HCT116 (cell line): ENCODE data around the gene RPL4. TPM values are rescaled to one million over a fixed set of nuclear protein-coding genes. Genes with fewer than 3 reads are reported as not detected.

ENCODE experiments used
- ATAC-seq: fragments of 200-7000 bp; cut with Tn5 transposase; 2 replicates; pipeline ENCODE4 v1.9.1; 2020; ENCODE audit warnings: mild to moderate bottlenecking, moderate library complexity
- BruUV-seq: library from RNA; stranded (reverse); fragments of 400-500 nt; replicated peaks from 2 replicates; lab custom pipeline; 2021; lab: Mats Ljungman, UMichigan
- CTCF ChIA-PET: fragments of 300-600 bp; sonication (Branson Sonifier 250); formaldehyde crosslinking; loops from one replicate; lab custom pipeline; 2021; ENCODE audit warnings: antibody characterized with exemption; lab: Charles Lee
- POLR2A ChIA-PET: fragments of 300-600, 350-600 bp; sonication (Branson Sonifier 250); formaldehyde crosslinking; loops from one replicate; lab custom pipeline; 2021; ENCODE audit warnings: antibody characterized with exemption; lab: Charles Lee
- RAD21 ChIA-PET, 2 experiments: fragments of 300-600 bp; sonication (Branson Sonifier 250); formaldehyde crosslinking; loops; one replicate each; lab custom pipeline; 2023; ENCODE audit warnings: low total read pairs in 2 of 2; ENCODE audit not compliant: uncharacterized antibody in 2 of 2, unreplicated experiment in 2 of 2, low non-redundant PET in 1 of 2; lab: Charles Lee
- DNase-seq: peaks from one replicate; pipeline ENCODE4 v3.0.0-alpha.2; 2010; ENCODE audit warnings: low read depth, low spot score
- H2AFZ ChIP-seq: fragments of 200-600 bp; shearing (Covaris generic), sonication (generic); 2 replicates; pipeline ENCODE4 v1.6.1; 2017; ENCODE audit warnings: low read depth, mixed run types, mixed read lengths, antibody characterized with exemption, low read length; ENCODE audit not compliant: poor library complexity, severe bottlenecking
- H3K27ac ChIP-seq: 2 replicates; pipeline ENCODE4 v1.5.1; 2012; ENCODE audit warnings: low read depth, low read length
- H3K27me3 ChIP-seq: fragments of 200-600 bp; sonication (generic); 2 replicates; pipeline ENCODE4 v1.6.1; 2016; ENCODE audit warnings: mixed run types, low read length, mixed read lengths; ENCODE audit not compliant: insufficient read depth
- H3K36me3 ChIP-seq, 2 experiments: fragments of 200-500 bp in 1 of 2; fragments of 200-600 bp in 1 of 2; sonication (Bioruptor generic) in 1 of 2; sonication (generic) in 1 of 2; 2 replicates each; pipeline versions ENCODE4 v1.5.1 to v1.6.1; 2014 to 2016; ENCODE audit warnings: low read length in 2 of 2, inconsistent platforms in 1 of 2, mixed read lengths in 1 of 2, mixed run types in 1 of 2; ENCODE audit not compliant: insufficient read depth in 2 of 2, control insufficient read depth in 1 of 2
- H3K4me1 ChIP-seq, 2 experiments: fragments of 200-600 bp in 1 of 2; sonication (generic) in 1 of 2; 2 replicates each; pipeline versions ENCODE4 v1.5.1 to v1.6.1; 2012 to 2017; ENCODE audit warnings: low read length in 2 of 2, inconsistent platforms in 1 of 2, mild to moderate bottlenecking in 1 of 2, mixed read lengths in 1 of 2, mixed run types in 1 of 2, moderate library complexity in 1 of 2; ENCODE audit not compliant: insufficient read depth in 2 of 2, control insufficient read depth in 1 of 2
- H3K4me2 ChIP-seq: fragments of 200-600 bp; sonication (generic); 2 replicates; pipeline ENCODE4 v1.6.1; 2017; ENCODE audit warnings: mixed run types, low read length, mixed read lengths
- H3K4me3 ChIP-seq, 2 experiments: fragments of 200-600 bp in 1 of 2; sonication (generic) in 1 of 2; replicated peaks in 1 of 2; 2 replicates each; pipeline ENCODE4 v1.5.1; 2011 to 2016; ENCODE audit warnings: low read length in 2 of 2, control low read depth in 1 of 2, low read depth in 1 of 2, mild to moderate bottlenecking in 1 of 2, mixed read lengths in 1 of 2, mixed run types in 1 of 2
- H3K79me2 ChIP-seq: fragments of 200-600 bp; sonication (generic); 2 replicates; pipeline ENCODE4 v1.6.1; 2017; ENCODE audit warnings: mild to moderate bottlenecking, mixed run types, low read length, moderate library complexity, mixed read lengths; ENCODE audit not compliant: insufficient read depth
- H3K9ac ChIP-seq: fragments of 200-600 bp; sonication (generic); 2 replicates; pipeline ENCODE4 v1.6.1; 2016; ENCODE audit warnings: low read length, mixed read lengths
- H3K9me2 ChIP-seq: fragments of 200-600 bp; sonication (generic), shearing (Covaris generic); 2 replicates; pipeline ENCODE4 v1.6.1; 2017; ENCODE audit warnings: mixed run types, mild to moderate bottlenecking, moderate library complexity; ENCODE audit not compliant: insufficient read depth
- H3K9me3 ChIP-seq, 2 experiments: fragments of 200-500 bp in 1 of 2; fragments of 200-600 bp in 1 of 2; sonication (Bioruptor generic) in 1 of 2; sonication (generic) in 1 of 2; 2 replicates each; pipeline ENCODE4 v1.6.1; 2014 to 2017; ENCODE audit warnings: low read length in 2 of 2, mixed read lengths in 2 of 2, inconsistent platforms in 1 of 2, low read depth in 1 of 2, mild to moderate bottlenecking in 1 of 2, mixed run types in 1 of 2, moderate library complexity in 1 of 2; ENCODE audit not compliant: control insufficient read depth in 1 of 2, insufficient read depth in 1 of 2
- H4K20me1 ChIP-seq: fragments of 200-600 bp; sonication (generic), shearing (Covaris generic); 2 replicates; pipeline ENCODE4 v1.6.1; 2017; ENCODE audit warnings: mixed run types, mild to moderate bottlenecking, moderate library complexity; ENCODE audit not compliant: insufficient read depth
- ATF3 ChIP-seq: IDR thresholded peaks from 2 replicates; pipeline ENCODE4 v1.6.1; 2012
- CBX3 ChIP-seq: IDR thresholded peaks from 2 replicates; pipeline ENCODE4 v1.6.1; 2012; ENCODE audit warnings: low read depth
- CTCF ChIP-seq, 3 experiments: fragments of 200-600 bp in 1 of 3; sonication (generic) in 1 of 3; IDR thresholded peaks in 2 of 3; conservative IDR thresholded peaks in 1 of 3; 2 replicates each; pipeline ENCODE4 v1.5.1; 2012 to 2017; ENCODE audit warnings: low read depth in 2 of 3, low read length in 2 of 3, antibody characterized with exemption in 1 of 3, borderline replicate concordance in 1 of 3, control low read depth in 1 of 3, mild to moderate bottlenecking in 1 of 3, mixed read lengths in 1 of 3, mixed run types in 1 of 3, moderate library complexity in 1 of 3; ENCODE audit not compliant: insufficient read depth in 1 of 3
- EGR1 ChIP-seq: IDR thresholded peaks from 2 replicates; pipeline ENCODE4 v1.6.1; 2012; ENCODE audit warnings: low read depth
- EZH2phosphoT487 ChIP-seq: fragments of 200-600 bp; IDR thresholded peaks from 2 replicates; pipeline ENCODE4 v1.6.1; 2018; ENCODE audit warnings: antibody characterized with exemption, borderline replicate concordance
- FOSL1 ChIP-seq: IDR thresholded peaks from 2 replicates; pipeline ENCODE4 v1.6.1; 2012; ENCODE audit warnings: low read depth
- RAD21 ChIP-seq: IDR thresholded peaks from 2 replicates; pipeline ENCODE4 v1.6.1; 2012; ENCODE audit warnings: low read depth, mild to moderate bottlenecking
- SIN3A ChIP-seq: IDR thresholded peaks from 2 replicates; pipeline ENCODE4 v1.6.1; 2012; ENCODE audit warnings: low read depth
- SRF ChIP-seq: IDR thresholded peaks from 2 replicates; pipeline ENCODE4 v1.6.1; 2012; ENCODE audit warnings: low read depth
- TCF7L2 ChIP-seq: IDR thresholded peaks from 2 replicates; pipeline ENCODE4 v1.7.0; 2011; ENCODE audit warnings: borderline replicate concordance, inconsistent platforms; ENCODE audit not compliant: insufficient read depth, insufficient read length; ENCODE audit errors: extremely low read depth
- YY1 ChIP-seq: IDR thresholded peaks from 2 replicates; pipeline ENCODE4 v1.6.1; 2011; ENCODE audit warnings: low read length, low read depth, moderate library complexity, mild to moderate bottlenecking; ENCODE audit not compliant: insufficient replicate concordance; ENCODE audit errors: extremely low read depth
- ZBTB33 ChIP-seq: IDR thresholded peaks from 2 replicates; pipeline ENCODE4 v1.6.1; 2011; ENCODE audit warnings: mild to moderate bottlenecking, low read length, moderate library complexity; ENCODE audit not compliant: insufficient replicate concordance; ENCODE audit errors: extremely low read depth
- intact Hi-C: fragments of 100-400 bp; cut with micrococcal nuclease; formaldehyde crosslinking; loops from 2 replicates; pipeline ENCODE4 v1.10.0; 2022
- total RNA-seq: library from RNA; stranded (reverse); gene quantifications from one replicate; pipeline ENCODE4 v1.2.1, GENCODE V29; 2021; ENCODE audit not compliant: unreplicated experiment

The RPL4 gene
- total RNA-seq, 1 experiment from 2014 or later = 3,818 TPM

DNA sequence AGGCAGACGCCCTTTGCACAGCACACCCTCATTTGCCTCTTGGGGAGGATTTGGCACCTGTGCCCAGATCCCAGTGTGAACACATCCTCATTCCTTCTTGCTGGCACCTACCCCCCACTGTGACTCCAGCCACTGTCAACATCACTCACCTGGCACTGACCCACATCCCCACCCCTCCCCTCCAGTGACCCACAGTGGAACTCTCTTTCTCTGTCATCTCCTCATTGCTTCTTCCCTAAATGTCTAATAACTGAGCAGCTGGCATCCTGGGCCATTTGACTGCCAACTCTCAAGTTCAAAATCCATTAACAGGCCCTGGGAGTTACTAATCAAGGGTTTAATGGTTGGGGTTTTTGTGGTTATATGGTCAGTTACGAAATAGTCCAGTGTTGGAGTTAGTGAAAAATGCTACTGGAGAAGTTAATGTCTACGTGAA lies 21.5 kb downstream of the RPL4 start:
- Histone ChIP-seq H4K20me1 (no peaks in the 10 kb centered on the region), H3K9me3 (no peaks in the 10 kb centered on the region), H3K4me3 (no peak overlapping the region), H3K9me2 (no peaks in the 10 kb centered on the region), H3K4me1 (peaks cover 36 to 42% of the 10 kb centered on the region in 2 experiments), H3K79me2 (no peaks in the 10 kb centered on the region; the same call in 1 of the 2 replicates), H3K9ac (peak overlapping the region; percentile 0; the same call in 1 of the 2 replicates), H2AFZ (no peak overlapping the region), H3K4me2 (peak overlapping the region; percentile 52), H3K27me3 (no peaks in the 10 kb centered on the region), H3K36me3 (peaks cover 6 to 14% of the 10 kb centered on the region in 2 experiments; a peak in 3 of 4 replicates), H3K27ac (peak overlapping the region; percentile 23; the same call in 1 of the 2 replicates)
- peak; percentile 26 for ATAC-seq
- ChIA-PET POLR2A (no interaction called here), CTCF (interaction anchor here (1.4 kb wide), 1 partner anchor 15 kb away, joined by 3 read pairs; the partner anchor contains the start of gene SNAPC5), RAD21 (no interaction called here)
- no peak for DNase-seq
- TF ChIP-seq EZH2phosphoT487 = no peak
- no TSS peak for BruUV-seq
- intact Hi-C loops = no loop called here

DNA sequence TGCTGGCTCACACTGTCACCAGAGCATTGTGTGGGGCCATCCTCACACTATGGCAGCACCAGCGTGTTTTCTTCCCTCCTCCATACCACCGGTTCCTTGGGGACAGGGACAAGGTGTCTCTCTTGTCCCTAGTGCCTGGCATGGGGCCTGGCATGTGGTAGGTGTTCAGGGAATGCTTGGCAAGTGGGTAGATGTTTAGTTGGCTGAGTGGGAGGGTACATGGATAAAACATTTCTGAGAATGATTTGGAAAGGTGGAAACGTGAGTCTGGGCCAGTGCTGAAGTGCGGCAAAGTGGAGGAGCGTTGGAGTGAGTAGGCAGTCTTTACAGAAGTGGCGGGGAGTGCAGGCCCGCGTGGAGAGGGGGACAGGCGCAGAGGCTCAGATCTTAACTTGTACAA lies 22.1 kb downstream of the RPL4 start:
- H3K27ac ChIP-seq = peak overlapping the region; percentile 23
- peak overlapping the region; percentile 52 for H3K4me2 ChIP-seq
- POLR2A ChIA-PET = no interaction called here

More for the DNA sequence above, 22.1 kb downstream of the RPL4 start:
- H3K4me3 ChIP-seq = no peak overlapping the region
- ChIA-PET CTCF (no interaction called here), RAD21 (no interaction called here)
- no peaks in the 10 kb centered on the region for H3K27me3 ChIP-seq
- intact Hi-C loops = no loop called here
- H3K4me1 ChIP-seq = peaks cover 36 to 42% of the 10 kb centered on the region in 2 experiments
- H3K9me3 ChIP-seq = no peaks in the 10 kb centered on the region
- no peaks in the 10 kb centered on the region for H3K9me2 ChIP-seq
- H2AFZ ChIP-seq = no peak overlapping the region
- TF ChIP-seq RAD21 = no peak
- no peak for TF ChIP-seq YY1
- no peak for TF ChIP-seq TCF7L2
- no peak for TF ChIP-seq CBX3
- TF ChIP-seq EGR1 = no peak
- no peak for TF ChIP-seq CTCF (IDR thresholded peaks at IDR 0.05 in 2 of 3, conservative IDR thresholded peaks at IDR 0.05 in 1 of 3; ENCODE audit: borderline replicate concordance in 1 of 3, insufficient read depth in 1 of 3, low read depth in 2 of 3, low read length in 2 of 3)
- TF ChIP-seq FOSL1 = no peak
- no peak for TF ChIP-seq SRF
- no peak for TF ChIP-seq SIN3A
- no peak for TF ChIP-seq ATF3
- TF ChIP-seq EZH2phosphoT487 = no peak
- TF ChIP-seq ZBTB33 = no peak
- H4K20me1 ChIP-seq = no peaks in the 10 kb centered on the region
- peaks cover 4 to 14% of the 10 kb centered on the region in 2 experiments; a peak in 3 of 4 replicates for H3K36me3 ChIP-seq
- H3K79me2 ChIP-seq = no peaks in the 10 kb centered on the region; the same call in 1 of the 2 replicates
- no peak for DNase-seq
- no peak for ATAC-seq
- no TSS peak for BruUV-seq
- 0 out of 2 replicates have a peak overlapping the region, but pooled peaks have one; percentile 8 for H3K9ac ChIP-seq
